NCI-H146 treated with DMSO at 0.1 percent for 48 hours (cell line): Measurements from ENCODE around the gene KIF16B.
"Not testable (repeated sequence)": the region's sequence is repeated elsewhere in the genome, so short reads cannot be mapped to it uniquely, and the experiment has no call there.

ENCODE experiments used
- DNase-seq: peaks from one replicate; lab custom pipeline; 2025; ENCODE audit not compliant: unreplicated experiment; lab: John Stamatoyannopoulos, UW

Gene KIF16B

GRCh38 chr20:16526433-16527380 lies 46.5 kb downstream of the KIF16B start:
- no peak for DNase-seq

GRCh38 chr20:16522651-16523050 lies 50.6 kb downstream of the KIF16B start:
- not testable (repeated sequence) for DNase-seq

GRCh38 chr20:16520154-16520553 lies 53.1 kb downstream of the KIF16B start:
- no peak for DNase-seq

GRCh38 chr20:16519673-16520072 lies 53.6 kb downstream of the KIF16B start:
- not testable (repeated sequence) for DNase-seq

GRCh38 chr20:16518784-16519084 lies 54.5 kb downstream of the KIF16B start:
- DNase-seq, result no peak

GRCh38 chr20:16517946-16518783 lies 55.1 kb downstream of the KIF16B start:
- peak; percentile 2 for DNase-seq

GRCh38 chr20:16516794-16517193 lies 56.5 kb downstream of the KIF16B start:
- no peak for DNase-seq

- DNase-seq, result no peak
Measured at GRCh38 chr20:16515046-16515445, 58.2 kb downstream of the KIF16B start.

GRCh38 chr20:16514140-16514539 lies 59.1 kb downstream of the KIF16B start:
- DNase-seq, result no peak

GRCh38 chr20:16505894-16506293 lies 67.4 kb downstream of the KIF16B start:
- no peak for DNase-seq

- no peak for DNase-seq
Measured at GRCh38 chr20:16501301-16501700, 71.9 kb downstream of the KIF16B start.

GRCh38 chr20:16500197-16500596 lies 73.1 kb downstream of the KIF16B start:
- DNase-seq, result no peak

GRCh38 chr20:16498526-16499253 lies 74.6 kb downstream of the KIF16B start:
- DNase-seq, result no peak

- DNase-seq, result no peak
Measured at GRCh38 chr20:16497896-16498295, 75.4 kb downstream of the KIF16B start.

GRCh38 chr20:16493486-16493885 lies 79.8 kb downstream of the KIF16B start:
- DNase-seq, result no peak

GRCh38 chr20:16491294-16491905 lies 81.8 kb downstream of the KIF16B start:
- no peak for DNase-seq

GRCh38 chr20:16490696-16491095 lies 82.6 kb downstream of the KIF16B start:
- no peak for DNase-seq

GRCh38 chr20:16488616-16489015 lies 84.6 kb downstream of the KIF16B start:
- no peak for DNase-seq

- no peak for DNase-seq
Measured at GRCh38 chr20:16488086-16488485, 85.2 kb downstream of the KIF16B start.

- DNase-seq, result no peak
Measured at GRCh38 chr20:16486532-16486931, 86.7 kb downstream of the KIF16B start.

GRCh38 chr20:16485401-16485800 lies 87.8 kb downstream of the KIF16B start:
- DNase-seq, result no peak
